AG09309 (cell line): ENCODE data around the gene PRPF6.

Experiments used
- DNase-seq: peaks from one replicate; pipeline ENCODE4 v3.0.0-alpha.2; 2010; ENCODE audit warnings: low read depth
- H3K4me3 ChIP-seq: 2 replicates; pipeline ENCODE4 v1.5.1; 2011; ENCODE audit warnings: mild to moderate bottlenecking, low read depth, low read length, moderate library complexity; ENCODE audit not compliant: control insufficient read depth
- TF ChIP-seq, protein P1 (sequence below): IDR thresholded peaks from 2 replicates; pipeline ENCODE4 v1.5.1; 2011; ENCODE audit warnings: mild to moderate bottlenecking, low read depth, low read length, inconsistent platforms; ENCODE audit not compliant: insufficient read depth, control insufficient read depth; ENCODE audit errors: missing control alignments

PRPF6 gene

DNA sequence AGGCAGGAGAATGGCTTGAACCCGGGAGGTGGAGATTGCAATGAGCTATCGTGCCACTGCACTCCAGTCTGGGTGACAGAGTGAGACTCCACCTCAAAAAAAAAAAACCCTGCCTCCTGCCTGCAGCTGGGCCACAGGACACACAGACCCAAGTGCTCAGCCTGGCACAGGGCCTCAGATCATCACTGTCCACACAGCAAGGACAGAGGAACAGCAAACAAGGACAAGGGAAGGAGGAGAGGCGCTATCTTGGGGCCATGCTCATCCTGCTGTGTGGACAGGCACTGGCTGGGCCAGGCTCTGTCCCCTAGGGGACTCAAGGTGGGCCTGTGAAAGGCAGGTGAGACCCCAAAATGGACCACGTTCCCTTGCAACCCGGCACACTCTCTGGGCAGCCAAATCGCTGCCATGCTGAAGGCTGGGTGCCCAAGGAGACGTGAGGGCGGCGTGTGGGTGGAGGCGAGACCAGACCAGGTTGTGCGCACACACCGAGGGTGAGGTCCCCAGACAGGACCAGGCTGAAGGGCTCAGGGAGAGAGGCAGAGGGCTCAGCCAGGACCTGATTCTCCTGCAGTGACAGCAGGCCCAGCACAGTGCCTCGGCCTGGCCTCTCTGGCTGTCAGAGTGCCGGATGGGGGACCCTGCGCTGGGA, 33.8 kb upstream of the PRPF6 start:
- no peak for DNase-seq
- TF ChIP-seq, protein P1, sequence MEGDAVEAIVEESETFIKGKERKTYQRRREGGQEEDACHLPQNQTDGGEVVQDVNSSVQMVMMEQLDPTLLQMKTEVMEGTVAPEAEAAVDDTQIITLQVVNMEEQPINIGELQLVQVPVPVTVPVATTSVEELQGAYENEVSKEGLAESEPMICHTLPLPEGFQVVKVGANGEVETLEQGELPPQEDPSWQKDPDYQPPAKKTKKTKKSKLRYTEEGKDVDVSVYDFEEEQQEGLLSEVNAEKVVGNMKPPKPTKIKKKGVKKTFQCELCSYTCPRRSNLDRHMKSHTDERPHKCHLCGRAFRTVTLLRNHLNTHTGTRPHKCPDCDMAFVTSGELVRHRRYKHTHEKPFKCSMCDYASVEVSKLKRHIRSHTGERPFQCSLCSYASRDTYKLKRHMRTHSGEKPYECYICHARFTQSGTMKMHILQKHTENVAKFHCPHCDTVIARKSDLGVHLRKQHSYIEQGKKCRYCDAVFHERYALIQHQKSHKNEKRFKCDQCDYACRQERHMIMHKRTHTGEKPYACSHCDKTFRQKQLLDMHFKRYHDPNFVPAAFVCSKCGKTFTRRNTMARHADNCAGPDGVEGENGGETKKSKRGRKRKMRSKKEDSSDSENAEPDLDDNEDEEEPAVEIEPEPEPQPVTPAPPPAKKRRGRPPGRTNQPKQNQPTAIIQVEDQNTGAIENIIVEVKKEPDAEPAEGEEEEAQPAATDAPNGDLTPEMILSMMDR: no peak
- no peak overlapping the region for H3K4me3 ChIP-seq

DNA sequence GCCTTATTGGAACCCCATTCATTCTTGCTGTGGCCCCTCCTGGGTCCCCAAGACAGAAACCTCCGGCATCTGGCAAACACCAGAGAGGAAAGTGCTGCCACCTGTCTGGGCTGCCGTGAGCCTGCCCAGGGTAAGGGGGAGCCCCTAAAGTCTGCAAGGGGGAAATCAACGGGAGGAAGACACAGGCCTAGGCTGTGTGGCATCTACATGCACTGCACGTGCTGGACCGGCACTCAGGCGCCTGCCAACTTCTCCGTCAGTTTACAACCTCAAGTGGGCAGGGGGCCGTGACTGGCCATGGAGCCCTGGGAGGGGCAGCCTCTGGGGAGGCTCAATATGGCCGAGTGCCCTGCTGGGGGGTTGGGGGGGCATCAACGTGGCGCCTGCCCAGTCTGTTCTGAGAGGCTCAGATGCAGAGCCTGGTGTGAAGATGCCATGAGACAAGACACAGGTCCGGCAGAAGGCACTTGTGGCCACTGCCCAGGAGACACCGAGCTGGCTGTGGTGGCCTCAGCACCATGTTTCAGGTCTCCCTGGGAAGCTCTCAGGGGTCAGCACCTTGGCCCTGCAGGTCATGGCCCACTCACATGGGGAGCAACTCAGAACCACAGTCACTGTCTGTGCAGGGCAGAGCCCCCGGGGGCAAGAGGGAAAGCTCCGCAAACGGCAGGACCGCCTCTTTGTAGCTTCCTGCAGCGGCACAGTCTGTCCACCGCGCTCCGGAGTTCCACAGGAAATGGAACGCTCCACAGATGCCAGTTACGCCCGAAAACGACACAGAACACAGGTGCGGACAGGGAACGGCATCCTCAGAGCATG, 33.1 kb upstream of the PRPF6 start:
- DNase-seq: no peak
- TF ChIP-seq, protein P1: no peak
- H3K4me3 ChIP-seq: no peak overlapping the region

DNA sequence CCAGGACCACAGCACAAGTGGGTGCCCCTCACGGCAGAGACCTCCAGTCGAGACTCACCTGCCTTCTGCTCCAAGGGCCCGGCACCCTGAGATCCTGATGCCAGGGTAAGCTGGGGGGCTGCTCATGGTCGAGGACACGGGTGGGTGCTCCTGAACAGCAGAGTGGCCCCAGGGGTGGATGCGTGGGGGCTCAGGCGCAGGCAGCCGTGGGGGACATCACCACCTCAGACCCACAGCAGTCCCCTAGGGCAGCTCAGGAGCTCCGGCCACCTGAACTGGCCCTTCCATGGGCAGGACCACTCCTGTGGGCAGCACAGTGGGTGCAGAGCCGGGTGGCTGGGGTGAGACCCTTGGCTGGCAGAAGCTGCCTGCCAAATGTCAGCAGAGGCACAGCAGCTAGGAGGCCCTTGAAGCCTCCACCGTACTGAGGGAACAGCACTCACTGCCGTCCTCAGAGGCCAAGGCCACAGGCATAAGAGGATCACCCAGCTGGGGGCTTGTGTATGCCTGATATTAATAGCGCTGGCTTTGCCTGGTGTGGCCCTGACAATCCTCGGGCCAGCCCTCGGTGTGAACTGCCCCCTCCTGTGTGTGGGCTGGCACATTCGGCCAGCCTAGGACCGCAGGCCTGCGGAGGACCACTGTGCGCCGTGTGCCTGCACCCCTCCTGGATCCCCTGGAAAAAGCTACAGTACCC, 30.1 kb upstream of the PRPF6 start:
- no peak for DNase-seq
- TF ChIP-seq, protein P1: no peak
- no peak overlapping the region for H3K4me3 ChIP-seq

GRCh38 chr20:63951398-63952209, 29.3 kb upstream of the PRPF6 start:
- TF ChIP-seq, protein P1: no peak
- H3K4me3 ChIP-seq: no peak overlapping the region

GRCh38 chr20:63952210-63952535, 28.8 kb upstream of the PRPF6 start:
- TF ChIP-seq, protein P1: no peak
- no peak for DNase-seq
- no peak overlapping the region for H3K4me3 ChIP-seq

More at GRCh38 chr20:63951398-63952209, 29.3 kb upstream of the PRPF6 start:
- DNase-seq: no peak

DNA sequence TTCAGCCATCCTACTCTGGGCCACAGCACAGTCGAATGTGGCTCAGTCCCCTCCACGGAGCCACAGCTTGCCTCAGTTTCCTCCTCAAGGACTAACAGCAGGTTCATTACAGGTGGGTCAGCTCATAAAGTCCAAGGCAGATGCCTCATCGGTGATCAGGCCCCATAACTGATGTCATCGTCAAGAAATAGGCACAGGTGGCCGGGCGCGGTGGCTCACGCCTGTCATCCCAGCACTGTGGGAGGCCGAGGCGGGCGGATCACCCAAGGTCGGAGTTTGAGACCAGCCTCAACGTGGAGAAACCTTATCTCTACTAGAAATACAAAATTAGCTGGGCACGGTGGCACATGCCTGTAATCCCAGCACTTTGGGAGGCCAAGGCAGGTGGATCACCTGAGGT, 28.2 kb upstream of the PRPF6 start:
- TF ChIP-seq, protein P1: no peak
- DNase-seq: no peak
- no peak overlapping the region for H3K4me3 ChIP-seq
